Activated naive CD4-positive, alpha-beta T cell (primary cell): Measurements from ENCODE around the gene TBC1D2.
"Not testable (repeated sequence)": the region's sequence is repeated elsewhere in the genome, so short reads cannot be mapped to it uniquely, and the experiment has no call there.

Source experiments
- DNase-seq, 4 experiments: peaks; one replicate each; lab custom pipeline; 2025; lab: John Stamatoyannopoulos, UW

TBC1D2 gene

GRCh38 chr9:98191671-98192502, 63.6 kb downstream of the TBC1D2 start:
- DNase-seq, result peak in 1 of 4 experiments; percentile 25

GRCh38 chr9:98191181-98191608, 64.3 kb downstream of the TBC1D2 start:
- DNase-seq, result no peak

GRCh38 chr9:98190757-98191105, 64.7 kb downstream of the TBC1D2 start:
- no peak for DNase-seq

- no peak for DNase-seq
Measured at GRCh38 chr9:98189412-98189811, 66.0 kb downstream of the TBC1D2 start.

- no peak for DNase-seq
Measured at GRCh38 chr9:98187926-98188325, 67.5 kb downstream of the TBC1D2 start.

GRCh38 chr9:98186236-98186635, 69.2 kb downstream of the TBC1D2 start:
- no peak for DNase-seq

GRCh38 chr9:98185611-98186171, 69.8 kb downstream of the TBC1D2 start:
- no peak for DNase-seq

- DNase-seq, result no peak
Measured at GRCh38 chr9:98185021-98185567, 70.4 kb downstream of the TBC1D2 start.

GRCh38 chr9:98184326-98184725, 71.1 kb downstream of the TBC1D2 start:
- DNase-seq, result no peak

- no peak for DNase-seq
Measured at GRCh38 chr9:98182889-98183599, 72.4 kb downstream of the TBC1D2 start.

- DNase-seq, result no peak
Measured at GRCh38 chr9:98182069-98182820, 73.2 kb downstream of the TBC1D2 start.

GRCh38 chr9:98181746-98182068, 73.7 kb downstream of the TBC1D2 start:
- no peak for DNase-seq

- no peak for DNase-seq
Measured at GRCh38 chr9:98180996-98181395, 74.5 kb downstream of the TBC1D2 start.

GRCh38 chr9:98178874-98179850, 76.3 kb downstream of the TBC1D2 start:
- no peak for DNase-seq

GRCh38 chr9:98176391-98177259, 78.8 kb downstream of the TBC1D2 start:
- DNase-seq, result no peak

- no peak for DNase-seq
Measured at GRCh38 chr9:98175762-98176161, 79.7 kb downstream of the TBC1D2 start.

GRCh38 chr9:98175028-98175569, 80.3 kb downstream of the TBC1D2 start:
- DNase-seq, result no peak

- DNase-seq, result not testable (repeated sequence)
Measured at GRCh38 chr9:98174502-98174918, 80.9 kb downstream of the TBC1D2 start.

GRCh38 chr9:98173181-98173580, 82.3 kb downstream of the TBC1D2 start:
- DNase-seq, result no peak

GRCh38 chr9:98172604-98173003, 82.8 kb downstream of the TBC1D2 start:
- DNase-seq, result no peak
